Measurements from ENCODE around the gene COL3A1.

COL3A1 gene

GRCh38 chr2:188976545-188977268, 2.5 kb downstream of the COL3A1 start:
- no peak for FAIRE-seq

DNA sequence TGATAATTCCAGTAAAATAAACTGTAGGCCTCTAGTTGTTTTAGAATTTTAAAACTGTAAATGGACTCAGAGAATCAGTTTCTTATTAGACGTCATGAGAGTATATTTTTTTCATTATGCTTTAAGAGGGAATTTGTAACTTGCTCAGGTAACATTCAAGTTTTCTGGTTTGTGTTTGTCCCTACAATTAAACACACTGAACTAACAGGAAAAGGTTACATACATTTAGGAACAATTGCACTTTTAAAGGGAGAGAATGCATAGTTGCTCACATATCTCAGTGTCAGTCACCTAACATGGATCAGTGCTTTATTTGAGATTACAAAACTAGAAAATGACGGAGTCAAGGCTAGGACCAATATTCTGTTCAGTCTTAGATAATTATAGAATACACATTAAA, 3.1 kb downstream of the COL3A1 start:
- FAIRE-seq: no peak

DNA sequence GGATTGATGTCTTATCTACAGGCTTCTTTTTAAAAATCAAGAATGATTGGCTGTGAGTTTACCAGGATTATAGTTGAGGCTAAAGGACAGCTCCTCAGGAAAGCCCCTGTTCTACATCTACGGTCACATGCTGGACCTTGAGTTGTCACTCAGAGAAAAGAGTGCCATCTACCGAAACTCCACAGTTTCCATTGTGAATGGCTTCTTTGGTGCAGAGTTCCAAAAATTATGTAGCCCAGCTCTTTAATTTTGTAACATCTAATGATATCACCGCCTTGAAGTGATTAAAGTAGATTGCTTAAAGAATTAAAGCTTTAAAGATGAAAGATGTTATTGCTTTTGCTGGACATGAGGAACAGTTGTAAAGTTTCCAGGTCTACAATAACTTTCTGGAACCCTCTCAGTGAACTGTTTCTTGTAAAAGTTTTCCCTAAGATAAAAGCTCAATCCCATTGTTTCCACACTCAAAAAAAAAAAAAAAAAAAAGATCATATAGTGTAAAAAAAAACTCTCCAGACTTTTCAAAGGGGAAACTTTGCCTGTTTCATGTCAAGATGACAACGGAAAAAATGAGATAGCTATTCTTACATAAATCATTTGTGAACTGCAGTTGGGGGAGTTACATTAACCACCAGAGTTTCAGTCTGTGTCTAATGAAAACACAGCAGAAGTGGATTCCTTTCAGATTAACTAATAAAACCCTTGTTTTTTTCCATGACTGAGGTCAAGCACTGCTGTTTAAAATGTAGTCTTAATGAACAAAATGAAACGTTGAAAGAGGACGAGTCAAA, 4.3 kb downstream of the COL3A1 start:
- FAIRE-seq: peak; percentile 98

DNA sequence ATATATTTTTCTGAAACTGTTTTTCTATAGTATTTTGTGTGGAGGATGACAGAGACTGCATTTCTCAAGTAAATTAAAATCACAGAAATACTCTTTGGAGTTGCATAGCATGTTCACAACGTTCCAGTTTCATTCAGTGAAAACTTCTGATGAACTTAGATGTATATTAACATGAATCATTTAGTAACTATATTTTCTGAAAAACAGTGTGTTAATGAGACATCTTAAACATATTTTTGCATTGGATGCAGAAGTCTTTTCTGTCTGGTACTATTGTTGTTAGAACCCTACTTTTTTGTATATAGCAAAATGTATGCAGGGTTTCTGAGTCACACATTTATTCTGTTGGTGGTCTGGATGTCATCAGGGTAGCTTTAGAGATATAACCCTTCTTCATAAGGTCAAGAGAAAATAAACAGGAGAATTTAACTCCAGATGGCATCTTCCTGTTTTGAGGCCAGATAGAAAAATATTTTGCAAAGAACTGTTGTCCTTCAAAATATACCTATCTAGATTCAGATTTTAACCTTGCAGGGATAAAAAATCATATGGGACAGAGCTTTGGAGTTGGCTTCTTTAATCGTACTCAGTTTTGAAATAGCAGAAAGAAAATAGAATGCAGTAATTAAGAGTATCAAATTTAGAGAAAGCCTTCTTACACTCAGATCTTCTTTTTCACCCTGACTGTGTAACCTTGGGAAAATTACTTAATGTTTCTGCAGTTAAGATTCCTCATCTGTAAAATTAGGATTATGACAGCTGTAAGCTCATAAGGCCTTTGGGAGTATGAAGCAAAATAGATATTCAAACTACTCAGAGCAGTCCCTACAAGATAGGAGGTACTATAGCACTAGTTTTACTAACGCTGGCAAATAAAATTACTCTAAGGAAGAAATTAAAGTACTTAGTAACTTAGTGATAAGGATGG, 5.3 kb downstream of the COL3A1 start:
- no peak for FAIRE-seq

DNA sequence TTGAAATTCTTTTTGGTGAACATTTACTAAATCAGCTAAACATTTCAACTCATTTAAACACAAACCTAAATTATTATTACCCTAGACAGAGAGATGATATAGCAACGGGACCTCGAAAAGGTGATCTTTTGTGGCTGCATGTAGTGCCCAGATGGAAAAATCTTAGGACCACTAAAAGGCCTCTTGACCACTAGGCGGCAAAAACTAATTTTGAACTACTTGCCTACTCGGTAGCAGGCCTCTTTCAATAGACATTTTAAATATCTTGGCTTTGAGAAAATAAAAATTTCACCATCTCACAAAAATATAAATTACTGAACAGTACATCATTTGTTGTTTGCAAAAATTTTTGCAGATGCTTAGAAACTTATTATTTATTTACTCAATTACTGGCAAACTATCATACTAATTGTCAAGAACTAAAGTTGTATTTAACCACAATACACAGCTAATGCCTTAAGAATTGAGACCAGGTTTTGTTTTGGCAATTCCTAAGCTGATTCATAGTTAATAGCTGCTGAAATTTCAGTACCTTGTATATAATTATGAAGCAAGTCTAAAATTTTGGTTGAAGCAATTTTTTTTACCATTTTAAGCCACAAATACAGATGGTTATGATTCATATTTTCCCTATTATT, 9.4 kb downstream of the COL3A1 start:
- no peak for FAIRE-seq

DNA sequence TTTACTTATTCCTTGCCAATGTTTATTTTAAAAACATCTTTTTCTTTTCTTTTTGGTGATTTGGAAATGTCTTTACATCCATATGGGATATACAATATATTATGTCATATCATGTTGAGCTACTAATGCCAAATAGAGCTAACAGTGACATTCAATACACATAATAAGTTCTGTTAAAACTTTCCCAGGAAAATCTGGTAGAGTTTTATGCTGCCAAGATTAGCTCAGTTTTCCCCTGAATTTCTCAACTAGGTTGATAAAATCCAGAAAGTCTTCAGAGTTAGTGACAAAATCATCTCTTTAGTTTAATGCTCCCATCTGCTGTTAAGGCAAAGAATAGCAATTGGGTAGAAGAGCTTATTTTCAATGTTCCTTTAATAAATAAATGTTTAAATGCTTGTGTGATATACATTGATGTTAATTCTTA, 9.9 kb downstream of the COL3A1 start:
- peak; percentile 94 for FAIRE-seq

DNA sequence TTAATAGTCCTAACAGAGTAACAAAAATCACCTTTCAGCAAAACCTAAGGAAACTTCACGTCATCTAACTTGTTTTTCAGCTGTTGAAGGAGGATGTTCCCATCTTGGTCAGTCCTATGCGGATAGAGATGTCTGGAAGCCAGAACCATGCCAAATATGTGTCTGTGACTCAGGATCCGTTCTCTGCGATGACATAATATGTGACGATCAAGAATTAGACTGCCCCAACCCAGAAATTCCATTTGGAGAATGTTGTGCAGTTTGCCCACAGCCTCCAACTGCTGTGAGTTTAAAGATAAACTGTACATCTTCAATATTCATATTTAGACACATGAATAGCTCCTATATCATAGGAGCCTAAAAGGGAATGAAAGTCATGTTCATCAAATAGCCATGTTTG, 10.5 kb downstream of the COL3A1 start:
- FAIRE-seq: no peak

DNA sequence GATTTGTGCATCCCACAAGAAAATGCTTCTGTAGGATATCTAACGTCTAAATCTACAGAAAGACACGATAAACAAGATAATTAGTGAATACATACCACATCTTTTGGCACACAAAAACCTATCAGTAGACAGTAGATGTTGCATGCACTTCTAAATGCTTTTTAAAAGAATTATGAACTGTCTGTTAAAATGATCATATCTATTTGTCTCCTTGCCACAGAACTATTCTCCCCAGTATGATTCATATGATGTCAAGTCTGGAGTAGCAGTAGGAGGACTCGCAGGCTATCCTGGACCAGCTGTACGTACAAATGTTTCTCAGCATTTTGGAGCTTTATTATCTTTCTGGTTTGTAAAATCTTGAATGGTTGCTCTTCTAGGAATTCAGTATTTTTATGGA, 12.7 kb downstream of the COL3A1 start:
- FAIRE-seq: no peak

- FAIRE-seq: no peak
Observed at GRCh38 chr2:188993247-188993646, 19.1 kb downstream of the COL3A1 start.

- FAIRE-seq: no peak
Observed at GRCh38 chr2:188997263-188997662, 23.1 kb downstream of the COL3A1 start.

- FAIRE-seq: no peak
Observed at GRCh38 chr2:189000221-189000620, 26.0 kb downstream of the COL3A1 start.

- FAIRE-seq: no peak
Observed at GRCh38 chr2:189002079-189002478, 27.9 kb downstream of the COL3A1 start.

- FAIRE-seq: no peak
Observed at GRCh38 chr2:189008555-189009262, 34.5 kb downstream of the COL3A1 start.

GRCh38 chr2:189010536-189010935, 36.4 kb downstream of the COL3A1 start:
- no peak for FAIRE-seq

DNA sequence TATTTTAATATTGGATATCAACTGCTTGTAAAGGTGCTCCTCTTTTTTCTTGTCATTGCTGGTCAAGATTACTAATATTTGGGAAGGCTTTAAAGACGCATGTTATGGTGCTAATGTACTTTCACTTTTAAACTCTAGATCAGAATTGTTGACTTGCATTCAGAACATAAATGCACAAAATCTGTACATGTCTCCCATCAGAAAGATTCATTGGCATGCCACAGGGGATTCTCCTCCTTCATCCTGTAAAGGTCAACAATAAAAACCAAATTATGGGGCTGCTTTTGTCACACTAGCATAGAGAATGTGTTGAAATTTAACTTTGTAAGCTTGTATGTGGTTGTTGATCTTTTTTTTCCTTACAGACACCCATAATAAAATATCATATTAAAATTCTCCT, 38.2 kb downstream of the COL3A1 start:
- no peak for FAIRE-seq

GRCh38 chr2:189013031-189013430, 38.9 kb downstream of the COL3A1 start:
- FAIRE-seq: no peak

DNA sequence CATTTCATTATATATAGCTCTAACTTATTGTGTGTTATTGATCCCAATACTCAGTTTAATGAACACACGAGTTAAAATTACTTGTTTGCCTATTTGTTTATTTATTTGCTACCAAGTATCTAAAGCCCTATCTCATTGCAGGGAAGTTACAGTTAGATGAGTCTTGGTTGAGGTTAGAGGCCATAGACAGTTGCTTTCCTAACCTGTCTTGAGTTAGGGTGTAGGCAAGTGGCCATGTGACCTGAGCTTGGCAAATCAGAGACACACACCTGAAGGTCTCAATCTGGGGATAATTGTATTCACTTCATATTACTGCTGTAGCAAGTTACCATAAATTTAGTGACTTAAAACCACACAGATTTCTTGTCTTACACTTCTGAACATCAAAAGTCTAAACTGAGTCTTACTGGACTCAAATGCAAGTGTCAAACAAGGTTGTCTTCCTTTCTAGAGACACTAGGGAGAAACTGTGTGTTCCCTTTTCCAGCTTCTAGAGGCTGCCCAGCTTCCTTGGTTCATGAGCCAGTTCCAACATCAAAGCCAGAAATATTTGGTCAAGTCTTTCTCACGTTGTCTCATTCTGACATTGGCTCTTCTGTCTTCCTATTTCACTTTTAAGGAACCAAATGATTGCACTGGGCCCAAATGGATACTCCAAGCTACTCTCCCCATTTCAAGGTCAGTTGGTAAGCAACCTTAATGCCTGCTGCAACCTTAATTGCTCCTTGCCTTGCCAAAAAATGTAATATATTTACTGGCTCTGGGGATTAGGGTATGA, 39.7 kb downstream of the COL3A1 start:
- no peak for FAIRE-seq

GRCh38 chr2:189014449-189015138, 40.4 kb downstream of the COL3A1 start:
- FAIRE-seq: peak; percentile 59

DNA sequence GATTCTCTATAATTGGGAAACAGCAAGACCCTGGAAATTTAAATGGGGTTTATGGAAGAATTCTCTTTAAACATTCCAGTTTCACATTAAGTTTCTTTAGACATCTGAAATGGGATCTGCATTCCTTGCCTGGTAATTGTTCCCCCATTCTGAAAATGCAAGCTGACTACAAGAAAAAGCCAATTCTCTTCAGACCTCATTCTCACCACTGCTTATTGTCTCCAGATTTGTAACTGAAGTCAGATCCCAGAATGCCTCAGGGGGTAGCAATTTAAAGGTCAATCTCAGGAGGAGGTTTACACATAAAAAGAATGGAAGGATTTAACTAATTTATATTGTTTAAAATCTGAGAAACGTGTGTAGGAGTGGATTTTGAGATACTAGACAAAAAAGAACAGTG, 41.2 kb downstream of the COL3A1 start:
- FAIRE-seq: no peak

DNA sequence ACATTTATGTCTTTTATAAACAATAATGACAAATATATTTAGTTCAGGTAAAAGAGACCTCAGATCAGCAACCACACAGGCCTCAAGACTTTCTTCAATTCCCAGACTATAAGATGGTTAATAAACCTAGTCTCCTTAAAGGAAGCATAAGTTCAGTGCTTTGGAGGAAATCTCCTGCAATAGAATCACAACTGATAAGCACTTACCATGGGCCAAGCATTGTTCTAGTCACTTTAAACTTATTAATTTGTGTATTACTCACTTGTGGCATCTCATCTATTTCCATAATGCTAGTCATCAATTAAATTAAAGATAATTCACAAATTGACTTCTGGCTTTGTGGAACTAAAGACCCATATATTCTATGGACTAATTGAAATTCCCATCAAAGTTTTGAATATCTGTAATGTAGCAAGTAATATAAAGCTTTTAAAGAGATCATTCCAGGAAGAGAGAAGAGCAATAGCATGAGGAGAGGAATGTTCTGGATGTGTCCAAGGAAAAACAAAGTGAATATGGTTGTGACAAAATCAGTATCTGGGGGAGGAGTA, 42.2 kb downstream of the COL3A1 start:
- FAIRE-seq: no peak

All from G401.6 (cell line).